GM13976 (cell line): Measurements from ENCODE around the gene MAGEA3.
"Not testable (repeated sequence)": the region's sequence is repeated elsewhere in the genome, so short reads cannot be mapped to it uniquely, and the experiment has no call there.

ENCODE experiments used
- DNase-seq: peaks from one replicate; pipeline ENCODE4 v3.0.0; 2012; ENCODE audit warnings: low spot score
- in situ Hi-C: fragments of 300-500 bp; cut with MboI; formaldehyde crosslinking; loops from one replicate; pipeline ENCODE4 v1.12.0; 2022; ENCODE audit warnings: low sequenced_read_pairs, mixed read lengths, inconsistent platforms; ENCODE audit not compliant: unreplicated experiment
- TF ChIP-seq, protein P1 (sequence below): IDR thresholded peaks from 2 replicates; pipeline ENCODE4 v1.5.1; 2012; ENCODE audit warnings: borderline replicate concordance, mild to moderate bottlenecking; ENCODE audit not compliant: insufficient read depth; ENCODE audit errors: extremely low read depth, missing control alignments, control extremely low read depth

The MAGEA3 gene, protein sequence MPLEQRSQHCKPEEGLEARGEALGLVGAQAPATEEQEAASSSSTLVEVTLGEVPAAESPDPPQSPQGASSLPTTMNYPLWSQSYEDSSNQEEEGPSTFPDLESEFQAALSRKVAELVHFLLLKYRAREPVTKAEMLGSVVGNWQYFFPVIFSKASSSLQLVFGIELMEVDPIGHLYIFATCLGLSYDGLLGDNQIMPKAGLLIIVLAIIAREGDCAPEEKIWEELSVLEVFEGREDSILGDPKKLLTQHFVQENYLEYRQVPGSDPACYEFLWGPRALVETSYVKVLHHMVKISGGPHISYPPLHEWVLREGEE

DNA sequence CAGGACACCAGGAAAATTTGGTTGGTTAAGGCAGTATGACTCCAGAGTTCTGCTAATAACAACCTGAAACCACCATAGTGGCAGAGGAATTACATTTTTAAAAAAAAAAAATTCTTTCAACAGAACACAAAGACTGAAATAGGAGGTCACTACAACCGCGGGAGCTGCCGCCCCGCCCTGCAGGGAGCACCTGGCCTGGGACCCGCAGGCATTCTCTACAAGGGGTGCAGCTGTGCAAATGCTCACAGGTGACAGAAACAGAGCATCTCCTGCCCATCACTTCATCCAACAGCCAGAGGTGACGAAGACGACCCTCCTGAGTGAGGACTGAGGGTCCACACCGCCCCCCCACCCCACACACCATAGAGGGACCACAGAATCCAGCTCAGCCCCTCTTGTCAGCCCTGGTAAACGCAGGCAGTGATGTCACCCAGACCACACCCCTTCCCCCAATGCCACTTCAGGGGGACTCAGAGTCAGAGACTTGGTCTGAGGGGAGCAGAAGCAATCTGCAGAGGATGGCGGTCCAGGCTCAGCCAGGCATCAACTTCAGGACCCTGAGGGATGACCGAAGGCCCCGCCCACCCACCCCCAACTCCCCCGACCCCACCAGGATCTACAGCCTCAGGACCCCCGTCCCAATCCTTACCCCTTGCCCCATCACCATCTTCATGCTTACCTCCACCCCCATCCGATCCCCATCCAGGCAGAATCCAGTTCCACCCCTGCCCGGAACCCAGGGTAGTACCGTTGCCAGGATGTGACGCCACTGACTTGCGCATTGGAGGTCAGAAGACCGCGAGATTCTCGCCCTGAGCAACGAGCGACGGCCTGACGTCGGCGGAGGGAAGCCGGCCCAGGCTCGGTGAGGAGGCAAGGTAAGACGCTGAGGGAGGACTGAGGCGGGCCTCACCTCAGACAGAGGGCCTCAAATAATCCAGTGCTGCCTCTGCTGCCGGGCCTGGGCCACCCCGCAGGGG is at the start of gene MAGEA3:
TSS of gene MAGEA3 (plus strand) at position 843 of the 980 bp plus-strand sequence. CDS start 2,039 bp downstream, outside the sequence.
- in situ Hi-C loops, DNase-seq: not testable (repeated sequence)

DNA sequence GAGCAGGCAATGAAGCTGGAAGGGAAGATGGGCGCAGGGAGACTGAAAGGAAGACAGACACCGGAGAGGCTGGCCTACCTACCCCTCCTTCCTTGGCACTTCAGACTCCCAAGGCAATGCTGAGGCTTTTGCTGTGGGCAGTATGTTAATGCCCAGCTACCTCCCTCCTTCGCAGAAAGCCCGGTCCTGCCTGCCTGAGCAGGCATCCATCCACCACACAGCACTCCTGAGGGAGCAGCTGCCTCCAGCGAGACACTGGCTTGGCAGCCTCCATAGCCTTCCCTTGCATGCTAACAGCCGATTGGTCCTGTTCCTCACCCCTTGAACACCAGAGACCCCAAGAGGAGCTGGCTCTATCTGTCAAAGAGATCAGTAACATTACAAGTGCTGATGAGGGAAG is 46.5 kb upstream of the MAGEA3 start:
- in situ Hi-C loops = no loop called here
- TF ChIP-seq, protein P1, sequence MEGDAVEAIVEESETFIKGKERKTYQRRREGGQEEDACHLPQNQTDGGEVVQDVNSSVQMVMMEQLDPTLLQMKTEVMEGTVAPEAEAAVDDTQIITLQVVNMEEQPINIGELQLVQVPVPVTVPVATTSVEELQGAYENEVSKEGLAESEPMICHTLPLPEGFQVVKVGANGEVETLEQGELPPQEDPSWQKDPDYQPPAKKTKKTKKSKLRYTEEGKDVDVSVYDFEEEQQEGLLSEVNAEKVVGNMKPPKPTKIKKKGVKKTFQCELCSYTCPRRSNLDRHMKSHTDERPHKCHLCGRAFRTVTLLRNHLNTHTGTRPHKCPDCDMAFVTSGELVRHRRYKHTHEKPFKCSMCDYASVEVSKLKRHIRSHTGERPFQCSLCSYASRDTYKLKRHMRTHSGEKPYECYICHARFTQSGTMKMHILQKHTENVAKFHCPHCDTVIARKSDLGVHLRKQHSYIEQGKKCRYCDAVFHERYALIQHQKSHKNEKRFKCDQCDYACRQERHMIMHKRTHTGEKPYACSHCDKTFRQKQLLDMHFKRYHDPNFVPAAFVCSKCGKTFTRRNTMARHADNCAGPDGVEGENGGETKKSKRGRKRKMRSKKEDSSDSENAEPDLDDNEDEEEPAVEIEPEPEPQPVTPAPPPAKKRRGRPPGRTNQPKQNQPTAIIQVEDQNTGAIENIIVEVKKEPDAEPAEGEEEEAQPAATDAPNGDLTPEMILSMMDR = no peak
- DNase-seq = no peak

DNA sequence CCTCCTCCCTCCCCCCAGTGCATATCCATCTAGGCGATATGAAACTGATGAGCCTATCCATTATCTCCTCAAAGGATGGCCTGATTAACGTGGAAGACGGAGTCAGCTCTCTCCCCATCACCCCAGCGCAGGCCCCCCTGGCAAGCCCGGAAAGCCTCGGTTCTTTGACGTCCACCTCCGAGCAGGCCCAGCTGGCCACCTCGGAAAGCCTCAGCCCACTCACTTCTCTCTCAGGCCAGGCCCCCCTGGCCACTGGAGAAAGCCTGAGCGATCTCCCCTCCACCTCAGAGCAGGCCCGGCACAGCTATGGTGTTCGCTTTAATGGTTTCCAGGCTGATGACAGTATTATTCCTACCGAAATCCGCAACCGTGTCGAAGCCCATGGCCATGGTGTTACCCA is 46.1 kb upstream of the MAGEA3 start:
- DNase-seq = no peak
- in situ Hi-C loops = no loop called here
- TF ChIP-seq, protein P1 = no peak

DNA sequence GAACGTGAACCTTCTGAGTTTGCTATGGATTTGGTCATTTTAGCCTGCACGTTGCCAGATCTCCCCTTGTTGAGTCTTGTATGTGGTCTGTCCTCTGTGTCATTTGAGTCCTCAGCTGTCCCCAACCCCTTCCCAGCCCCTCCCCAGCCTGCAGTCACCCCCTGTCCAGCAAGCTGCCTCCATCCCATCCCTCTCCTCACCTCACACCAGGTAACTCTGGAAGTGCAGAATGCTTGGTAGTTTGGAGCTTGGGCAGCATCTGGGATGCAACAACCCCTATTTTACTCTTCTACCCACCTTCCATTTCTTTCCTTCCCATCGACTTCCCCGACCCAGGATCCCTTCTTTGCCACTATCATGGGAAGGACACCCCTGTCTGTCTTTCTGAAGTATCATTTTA is 42.5 kb upstream of the MAGEA3 start:
- DNase-seq = no peak
- TF ChIP-seq, protein P1 = no peak
- in situ Hi-C loops = no loop called here

DNA sequence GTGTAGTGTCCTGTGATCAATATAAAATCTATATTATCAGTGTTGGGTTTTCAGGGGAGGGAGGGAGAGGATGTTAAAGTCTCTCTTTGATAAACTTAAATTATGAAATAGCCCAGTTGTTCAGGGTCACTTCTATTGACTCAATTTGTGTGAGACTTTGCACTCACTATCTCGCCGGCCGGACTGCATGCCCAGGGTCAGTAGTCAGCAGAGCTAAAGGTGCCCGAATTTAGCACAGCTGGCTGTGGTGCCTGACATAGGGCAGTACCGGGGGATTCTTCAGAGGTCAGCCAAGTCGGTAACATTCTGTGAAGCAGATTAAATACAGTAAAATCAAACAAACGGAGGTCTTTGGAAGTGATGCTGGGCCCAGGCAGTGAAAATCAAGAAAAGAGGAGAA is 41.7 kb upstream of the MAGEA3 start:
- in situ Hi-C loops = no loop called here
- no peak for DNase-seq
- TF ChIP-seq, protein P1 = no peak

DNA sequence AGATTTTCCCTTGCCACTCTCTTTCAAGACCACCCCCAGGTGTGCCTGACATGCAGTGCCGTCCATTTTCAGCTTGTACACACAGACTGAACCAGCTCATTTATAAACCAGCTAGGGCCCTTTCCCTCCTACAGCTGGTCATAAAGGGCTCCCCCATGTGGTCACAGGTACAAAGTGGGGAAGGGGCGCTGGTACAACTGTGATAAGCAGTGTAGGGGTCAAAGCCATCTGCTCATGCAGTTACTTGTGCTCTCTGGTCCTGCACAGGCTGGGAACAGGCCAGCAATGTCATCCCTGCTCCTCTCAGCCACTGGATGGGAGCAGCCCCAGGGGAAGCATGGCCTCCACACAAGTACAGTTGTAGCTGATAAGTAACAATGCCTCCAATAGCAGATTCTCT is 40.3 kb upstream of the MAGEA3 start:
- TF ChIP-seq, protein P1 = no peak
- in situ Hi-C loops = no loop called here
- no peak for DNase-seq

DNA sequence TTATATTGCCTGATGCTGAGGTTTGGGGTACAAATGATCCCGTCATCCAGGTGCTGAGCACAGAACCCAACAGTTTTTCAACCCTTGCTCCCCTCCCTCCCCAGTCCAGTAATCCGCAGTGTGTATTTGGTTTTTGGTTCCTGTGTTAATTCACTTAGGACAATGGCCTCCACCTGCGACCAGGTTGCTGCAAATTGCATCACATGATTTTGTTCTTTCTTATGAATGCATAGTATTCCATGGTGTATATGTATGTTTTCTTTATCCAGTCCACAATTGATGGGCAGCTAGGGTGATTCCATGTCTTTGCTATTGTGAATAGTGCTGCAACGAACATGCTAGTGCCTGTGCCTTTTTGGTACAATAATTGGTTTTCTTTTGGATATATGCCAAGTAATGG is 35.5 kb upstream of the MAGEA3 start:
- TF ChIP-seq, protein P1 = no peak
- in situ Hi-C loops = no loop called here
- no peak for DNase-seq
